T47D (cell line): ENCODE measurements around the gene IPO13.

Experiments
- DNase-seq, 2 experiments: peaks; one replicate each; pipeline versions ENCODE4 v3.0.0 to v3.0.0-alpha.2; 2011 to 2012; ENCODE audit warnings: low read depth in 1 of 2, low spot score in 1 of 2
- JUND ChIP-seq: IDR thresholded peaks from 2 replicates; pipeline ENCODE4 v1.6.1; 2012; ENCODE audit warnings: low read depth
- in situ Hi-C: cut with HindIII; loops from 2 replicates; pipeline ENCODE4 v1.10.0; 2016; ENCODE audit warnings: low sequenced_read_pairs, low pct_unique_long_range_greater_than_20kb

The IPO13 gene

DNA sequence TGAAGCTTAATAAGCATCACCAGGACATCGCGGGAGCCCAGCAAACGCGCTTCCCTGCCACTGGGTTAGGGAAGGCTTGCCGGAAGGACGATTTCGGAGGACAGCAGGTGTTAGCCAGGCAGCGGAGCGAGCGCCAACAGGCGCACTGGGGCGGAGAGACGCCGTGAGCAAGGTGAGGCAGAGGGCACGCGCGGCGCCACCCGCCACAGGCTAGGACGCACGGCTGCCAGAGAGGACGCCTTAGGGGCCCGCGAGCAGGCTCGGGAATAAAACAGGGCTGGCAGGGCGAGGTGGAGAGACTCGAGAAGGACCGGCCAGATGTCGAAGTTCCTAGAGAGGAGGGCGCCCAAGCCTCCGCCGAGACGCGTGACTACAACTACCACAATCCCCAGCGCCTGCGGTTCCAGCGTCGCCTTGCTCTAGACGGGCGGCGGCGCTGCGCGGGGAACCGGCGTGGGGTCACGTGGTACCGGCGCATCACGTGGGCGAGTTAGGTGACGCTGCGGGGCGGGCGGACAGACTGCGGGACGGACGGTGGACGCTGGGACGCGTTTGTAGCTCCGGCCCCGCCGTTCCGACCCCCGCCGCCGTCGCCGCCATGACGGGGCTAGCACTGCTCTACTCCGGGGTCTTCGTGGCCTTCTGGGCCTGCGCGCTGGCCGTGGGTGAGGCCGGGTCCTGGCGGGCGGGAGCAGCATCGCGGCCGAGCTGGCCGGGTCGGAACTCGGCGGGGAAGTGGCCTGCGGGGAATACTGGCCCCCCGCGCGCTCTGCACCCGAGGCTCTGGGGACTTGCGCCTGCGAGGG is 27.9 kb downstream of the IPO13 start, which contains the start of gene ATP6V0B:
Gene ATP6V0B (plus strand): TSS at position 518 of the 806 bp plus-strand sequence. CDS start 81 bp downstream, at position 599.
- peak; percentile 88 to 94 for DNase-seq
- in situ Hi-C loops, result no loop called here
- TF ChIP-seq JUND, result no peak

DNA sequence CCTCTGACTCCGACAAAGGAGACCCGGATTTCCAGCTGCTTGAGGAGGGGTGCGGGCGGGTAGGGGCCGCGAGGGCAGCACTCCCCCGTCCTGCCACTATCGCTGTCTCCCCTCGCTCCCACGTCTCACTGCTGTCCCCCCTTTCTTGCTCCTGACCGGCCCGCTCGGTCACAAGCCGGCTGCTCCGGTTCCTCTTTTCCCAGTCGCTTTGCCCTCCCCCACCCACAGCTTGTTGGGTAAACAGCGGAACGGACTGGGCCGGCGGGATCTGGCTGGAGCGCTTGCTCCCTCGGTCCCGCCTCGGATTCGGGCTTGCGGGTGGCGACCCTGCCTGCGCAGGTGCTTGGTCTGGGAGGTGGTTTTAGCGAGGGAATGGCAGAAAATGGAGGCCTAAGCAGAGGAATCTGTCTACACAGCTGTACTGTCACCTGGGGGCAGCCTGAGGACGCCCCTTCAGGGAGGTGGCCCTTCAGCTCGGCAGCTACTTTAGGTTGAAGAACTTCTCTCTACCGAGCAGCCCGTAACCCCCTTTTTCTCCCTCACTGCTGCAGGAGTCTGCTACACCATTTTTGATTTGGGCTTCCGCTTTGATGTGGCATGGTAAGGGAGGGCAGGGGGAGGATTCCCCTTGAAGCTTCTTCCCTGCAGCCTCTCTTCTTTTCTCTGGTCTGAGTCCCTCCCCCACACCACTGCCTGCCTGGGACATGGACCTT is 28.7 kb downstream of the IPO13 start:
- peak; percentile 70 to 71 for DNase-seq
- TF ChIP-seq JUND, result no peak
- in situ Hi-C loops, result no loop called here

DNA sequence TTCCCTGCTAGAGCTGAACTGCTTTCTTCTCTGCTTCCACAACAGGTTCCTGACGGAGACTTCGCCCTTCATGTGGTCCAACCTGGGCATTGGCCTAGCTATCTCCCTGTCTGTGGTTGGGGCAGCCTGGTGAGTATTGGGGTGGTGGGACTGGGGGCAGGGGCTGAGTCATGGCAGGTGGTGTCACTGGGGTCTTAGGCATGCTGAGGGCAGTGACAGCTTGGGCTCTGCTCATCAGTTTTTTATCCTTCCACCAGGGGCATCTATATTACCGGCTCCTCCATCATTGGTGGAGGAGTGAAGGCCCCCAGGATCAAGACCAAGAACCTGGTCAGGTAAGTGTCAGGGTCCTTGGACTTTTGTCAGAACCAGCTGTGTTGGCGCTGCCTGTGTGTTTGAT is 29.3 kb downstream of the IPO13 start:
- in situ Hi-C loops, result no loop called here
- DNase-seq, result no peak
- TF ChIP-seq JUND, result no peak

DNA sequence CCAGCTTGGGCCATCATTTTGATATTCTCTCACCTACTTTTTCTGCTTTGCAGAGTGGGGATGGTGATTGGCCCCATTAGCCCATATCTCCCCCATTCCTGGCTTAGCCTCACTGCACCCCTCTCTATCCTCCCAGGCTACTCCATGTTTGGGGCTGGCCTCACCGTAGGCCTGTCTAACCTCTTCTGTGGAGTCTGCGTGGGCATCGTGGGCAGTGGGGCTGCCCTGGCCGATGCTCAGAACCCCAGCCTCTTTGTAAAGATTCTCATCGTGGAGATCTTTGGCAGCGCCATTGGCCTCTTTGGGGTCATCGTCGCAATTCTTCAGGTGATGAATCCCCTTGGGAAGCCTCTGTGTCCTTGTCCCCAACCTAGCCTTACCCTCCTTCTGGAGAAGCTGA is 30.1 kb downstream of the IPO13 start:
- no peak for TF ChIP-seq JUND

DNA sequence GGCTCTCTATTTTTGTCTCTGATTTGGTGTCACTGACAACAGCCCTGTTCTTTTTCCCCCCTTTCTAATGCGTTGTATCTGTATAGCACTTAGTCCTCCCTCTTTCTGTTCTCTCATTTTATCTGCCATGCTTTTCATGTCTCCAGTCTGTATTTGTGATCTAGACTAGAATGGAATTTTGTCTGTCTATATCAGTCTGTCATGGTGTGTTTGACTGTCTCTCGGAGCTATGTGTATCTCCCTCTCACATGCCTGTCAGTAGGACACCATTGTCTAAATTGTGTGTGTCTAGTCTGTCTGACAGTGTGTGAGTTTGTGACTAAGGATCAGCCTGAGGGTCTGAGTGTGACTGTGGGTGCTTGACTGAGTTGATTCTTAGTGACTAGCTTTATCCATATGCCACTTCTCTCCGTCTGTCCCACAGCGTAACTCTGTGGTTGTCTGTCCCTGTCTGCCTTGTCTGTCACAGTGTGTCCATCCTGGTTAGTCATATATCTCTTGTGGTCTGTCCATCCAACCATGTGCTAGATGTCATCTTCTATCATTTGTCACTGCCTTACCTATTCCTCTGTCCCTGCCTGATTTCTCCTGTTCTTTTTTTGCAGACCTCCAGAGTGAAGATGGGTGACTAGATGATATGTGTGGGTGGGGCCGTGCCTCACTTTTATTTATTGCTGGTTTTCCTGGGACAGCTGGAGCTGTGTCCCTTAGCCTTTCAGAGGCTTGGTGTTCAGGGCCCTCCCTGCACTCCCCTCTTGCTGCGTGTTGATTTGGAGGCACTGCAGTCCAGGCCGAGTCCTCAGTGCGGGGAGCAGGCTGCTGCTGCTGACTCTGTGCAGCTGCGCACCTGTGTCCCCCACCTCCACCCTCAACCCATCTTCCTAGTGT is 30.9 kb downstream of the IPO13 start:
- no peak for TF ChIP-seq JUND
- in situ Hi-C loops, result no loop called here
- DNase-seq, result no peak

More for the DNA sequence above, 30.1 kb downstream of the IPO13 start:
- no peak for DNase-seq
- in situ Hi-C loops, result no loop called here

DNA sequence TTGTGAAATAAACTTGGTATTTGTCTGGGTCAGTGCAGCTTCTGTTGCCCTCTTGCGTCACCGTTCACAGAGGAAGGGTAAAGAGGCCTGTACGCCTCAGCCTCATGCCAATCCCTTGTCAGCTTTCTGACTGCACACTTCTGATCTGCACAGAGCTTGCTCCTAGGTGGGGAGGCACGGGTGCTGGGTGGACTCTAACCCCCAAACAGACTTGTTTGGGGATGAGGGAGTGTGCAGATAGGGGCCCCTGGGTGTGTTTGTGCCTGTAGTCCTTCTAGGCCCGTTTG is 31.5 kb downstream of the IPO13 start:
- DNase-seq, result no peak
- in situ Hi-C loops, result no loop called here
- no peak for TF ChIP-seq JUND

DNA sequence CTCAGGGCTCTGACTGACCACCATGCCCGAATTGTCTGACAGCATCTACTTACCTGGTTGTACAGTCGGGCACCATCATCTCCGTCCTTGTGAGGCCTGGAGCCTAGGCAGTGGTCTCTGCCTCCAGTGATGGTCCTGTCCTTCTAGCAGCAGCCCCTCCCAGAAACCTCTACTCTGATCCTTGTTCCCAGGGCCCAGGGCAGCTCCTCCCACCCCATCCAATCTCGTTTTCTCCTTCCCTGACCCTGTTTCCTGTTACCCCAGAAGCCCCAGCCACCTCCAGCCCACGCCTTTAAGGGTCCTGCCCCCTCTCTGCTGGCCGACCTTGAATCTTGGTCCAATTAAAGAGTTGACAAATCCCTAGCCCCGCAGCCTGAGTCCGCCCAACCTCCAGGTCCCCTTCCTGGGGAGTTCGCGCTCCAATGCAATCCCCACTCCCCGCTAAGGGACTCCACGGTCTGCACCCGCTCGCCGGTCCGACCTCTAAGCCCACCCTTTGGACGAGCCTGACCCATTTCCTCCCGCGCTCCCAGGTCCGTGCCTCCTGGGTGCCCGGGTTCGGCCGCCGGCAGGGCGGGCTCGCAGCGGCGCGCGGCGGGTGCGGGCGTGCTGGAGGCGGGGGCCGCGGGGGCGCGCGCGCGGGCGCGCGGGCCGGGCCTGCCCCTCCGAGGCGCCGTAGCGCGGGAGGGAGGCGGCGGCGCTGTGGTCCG is 32.0 kb downstream of the IPO13 start, which contains the start of gene B4GALT2:
Gene B4GALT2 (plus strand): TSS at position 660 of the 710 bp plus-strand sequence. CDS start 1,951 bp downstream, outside the sequence.
- DNase-seq, result peak; percentile 47 to 74

DNA sequence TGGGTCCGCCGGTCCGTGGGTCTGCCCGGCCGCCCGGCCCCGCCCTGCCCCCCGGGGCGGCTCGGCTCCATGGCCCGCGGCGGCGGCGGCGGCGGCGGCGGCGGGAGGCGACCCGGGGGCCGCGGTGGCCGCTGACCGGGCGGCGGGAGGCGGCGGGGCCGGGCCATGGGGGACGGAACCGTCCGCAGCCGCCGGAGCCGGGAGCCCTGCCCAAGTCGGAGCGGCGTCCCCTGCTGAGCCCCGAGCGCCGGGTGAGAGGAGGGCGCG is 32.4 kb downstream of the IPO13 start:
- in situ Hi-C loops, result no loop called here
- no peak for DNase-seq
- TF ChIP-seq JUND, result no peak

More for the DNA sequence above, 32.0 kb downstream of the IPO13 start, which contains the start of gene B4GALT2:
- no peak for TF ChIP-seq JUND
- in situ Hi-C loops, result no loop called here

DNA sequence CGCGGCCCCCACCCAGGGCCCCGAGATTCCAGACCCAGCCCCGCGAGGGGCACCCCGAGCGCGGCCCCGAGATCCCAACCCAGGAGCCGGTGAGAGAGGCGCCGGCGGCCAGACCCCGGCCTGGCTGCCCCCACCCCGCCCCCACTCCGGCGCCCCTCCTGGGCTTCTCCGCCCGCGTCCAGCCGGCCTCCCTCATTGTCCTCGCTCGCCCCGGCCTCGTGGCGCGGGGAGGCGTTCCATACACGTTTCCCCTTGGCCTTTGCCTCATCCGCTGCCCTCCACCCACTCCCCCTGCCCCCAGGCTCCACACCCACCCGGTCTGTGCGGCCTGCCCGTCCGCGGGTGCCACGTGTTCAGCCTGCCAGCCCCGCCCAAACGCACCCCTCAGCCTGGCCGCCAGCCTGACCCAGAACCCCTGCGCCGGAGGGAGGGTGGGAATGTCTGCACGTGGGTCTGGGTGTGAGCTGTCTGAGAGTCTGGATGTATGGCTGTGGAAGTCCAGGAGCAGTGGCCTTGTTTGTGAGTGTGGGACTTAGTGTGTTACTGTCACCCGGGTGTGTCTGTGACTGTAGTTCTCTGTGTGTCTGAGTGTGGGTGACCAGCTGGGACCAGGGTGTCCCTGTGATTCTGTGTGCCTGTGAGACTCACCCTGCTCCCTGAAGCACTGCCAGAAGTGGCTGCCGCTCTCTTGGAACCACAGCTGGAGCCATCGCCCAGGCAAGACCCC is 32.9 kb downstream of the IPO13 start:
- DNase-seq, result peak in 1 of 2 experiments; percentile 33
- in situ Hi-C loops, result no loop called here
- no peak for TF ChIP-seq JUND

DNA sequence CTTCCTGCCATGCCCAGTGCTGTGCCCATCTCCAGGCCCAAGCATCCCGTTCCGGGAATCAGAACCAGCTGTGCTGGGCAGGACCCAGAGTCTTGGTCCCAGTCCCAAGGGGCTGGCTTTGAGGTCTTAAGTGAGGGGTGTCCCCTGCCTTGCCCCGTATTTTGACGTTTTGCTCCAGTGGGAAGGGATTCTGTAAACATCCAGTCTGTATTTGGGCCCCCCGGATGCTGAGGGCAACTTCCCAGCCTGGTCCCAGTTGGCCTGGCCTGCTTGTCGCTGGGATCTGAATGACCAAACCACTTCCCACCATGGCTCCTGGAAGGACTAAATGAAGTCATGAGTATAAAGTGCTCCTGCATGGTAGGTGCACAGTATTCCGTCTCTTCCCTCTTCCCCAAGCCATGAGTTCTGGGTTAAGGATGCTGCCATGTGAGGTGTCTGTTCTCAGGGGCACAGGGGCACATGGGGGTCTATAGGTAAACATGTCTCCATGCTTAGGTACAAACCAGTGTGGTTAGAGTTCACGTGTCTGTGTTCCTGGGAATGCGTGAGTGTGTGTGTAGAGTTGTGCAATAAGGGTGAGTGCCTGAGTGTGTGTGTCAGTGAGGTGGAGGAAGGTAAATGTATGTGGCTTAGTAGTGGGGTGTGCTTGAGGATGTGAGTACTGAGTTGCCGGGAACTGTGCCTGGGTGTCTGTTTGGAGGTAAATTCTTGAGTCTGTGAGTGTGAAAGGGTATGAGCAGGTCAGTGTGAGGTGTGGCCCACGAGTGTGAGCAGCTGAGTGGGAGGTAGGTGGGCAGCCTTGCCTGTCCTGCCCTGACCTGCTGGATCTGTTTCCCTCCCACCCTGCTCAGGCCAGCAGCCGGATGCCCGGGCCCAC is 33.7 kb downstream of the IPO13 start:
- no peak for DNase-seq

DNA sequence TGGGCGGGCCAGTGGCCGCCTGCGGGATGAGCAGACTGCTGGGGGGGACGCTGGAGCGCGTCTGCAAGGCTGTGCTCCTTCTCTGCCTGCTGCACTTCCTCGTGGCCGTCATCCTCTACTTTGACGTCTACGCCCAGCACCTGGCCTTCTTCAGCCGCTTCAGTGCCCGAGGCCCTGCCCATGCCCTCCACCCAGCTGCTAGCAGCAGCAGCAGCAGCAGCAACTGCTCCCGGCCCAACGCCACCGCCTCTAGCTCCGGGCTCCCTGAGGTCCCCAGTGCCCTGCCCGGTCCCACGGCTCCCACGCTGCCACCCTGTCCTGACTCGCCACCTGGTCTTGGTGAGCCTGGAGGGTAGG is 34.4 kb downstream of the IPO13 start:
- no peak for DNase-seq
- no peak for TF ChIP-seq JUND
- in situ Hi-C loops, result no loop called here

More for the DNA sequence above, 33.7 kb downstream of the IPO13 start:
- in situ Hi-C loops, result no loop called here
- no peak for TF ChIP-seq JUND
